Duodenal mucosa (tissue), 2 donors: ENCODE results near the gene ATP5PF.

Experiments used
- H3K27ac ChIP-seq: one replicate; pipeline ENCODE4 v1.7.0; 2013; ENCODE audit warnings: low read depth, low read length
- H3K27me3 ChIP-seq, 2 donors: one replicate each; pipeline ENCODE4 v1.7.0; 2013; ENCODE audit warnings: low read length in 2 of 2, control low read depth in 1 of 2; ENCODE audit not compliant: insufficient read depth in 2 of 2, control insufficient read depth in 1 of 2
- H3K36me3 ChIP-seq, 2 donors: one replicate each; pipeline ENCODE4 v1.7.0; 2013; ENCODE audit warnings: low read length in 2 of 2, control low read depth in 1 of 2; ENCODE audit not compliant: insufficient read depth in 2 of 2, control insufficient read depth in 1 of 2
- H3K4me1 ChIP-seq, 2 donors: one replicate each; pipeline ENCODE4 v1.7.0; 2013; ENCODE audit warnings: low read length in 2 of 2, control low read depth in 1 of 2; ENCODE audit not compliant: insufficient read depth in 2 of 2, control insufficient read depth in 1 of 2
- H3K4me3 ChIP-seq, 2 donors: one replicate each; pipeline ENCODE4 v1.7.0; 2013; ENCODE audit warnings: low read length in 2 of 2, low read depth in 1 of 2
- H3K9ac ChIP-seq, 2 donors: one replicate each; pipeline ENCODE4 v1.7.0; 2013; ENCODE audit warnings: low read length in 2 of 2, low read depth in 1 of 2
- H3K9me3 ChIP-seq, 2 donors: one replicate each; pipeline ENCODE4 v1.7.0; 2013; ENCODE audit warnings: low read length in 2 of 2, control low read depth in 1 of 2; ENCODE audit not compliant: control insufficient read depth in 1 of 2

ATP5PF gene

DNA sequence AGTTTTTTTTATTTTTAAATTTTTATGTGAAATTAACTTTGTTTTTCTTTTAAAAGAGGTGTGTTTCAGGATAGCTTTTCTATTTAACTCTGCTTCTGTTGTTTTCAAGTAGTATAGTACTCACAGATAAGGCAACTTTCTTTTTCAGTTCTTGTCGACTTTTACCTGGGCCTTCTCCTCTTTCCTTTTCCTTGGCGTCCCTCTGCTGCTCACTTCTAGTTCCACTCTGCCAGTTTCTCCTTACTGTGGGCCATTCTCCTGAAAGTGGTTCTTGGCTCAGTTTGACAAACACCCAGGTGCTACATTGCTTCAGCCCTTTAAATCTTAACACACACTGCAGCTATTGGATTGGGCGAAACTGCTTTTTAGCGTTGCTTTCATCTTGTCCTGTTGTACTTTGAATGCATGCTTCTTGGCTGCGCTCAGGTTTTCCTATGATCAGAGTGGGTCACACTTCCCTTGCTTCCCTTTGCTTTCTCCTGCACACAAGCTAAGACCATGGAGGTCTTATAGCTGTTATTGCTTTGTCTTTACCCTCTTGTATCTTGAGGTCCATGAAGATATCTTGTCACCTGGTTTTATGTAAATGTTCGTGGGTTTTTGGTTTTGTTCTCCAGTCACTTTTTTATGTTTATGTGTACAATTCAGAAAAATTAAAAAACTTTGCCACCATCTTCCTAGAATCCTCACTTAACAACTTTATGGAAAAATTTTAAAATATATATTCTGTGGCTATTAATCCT is 21.7 kb upstream of the ATP5PF start:
- H3K36me3 ChIP-seq, result peaks cover 39 to 58% of the 10 kb centered on the region in 2 donors
- no peak overlapping the region for H3K9ac ChIP-seq
- no peaks in the 10 kb centered on the region for H3K27me3 ChIP-seq
- no peak overlapping the region for H3K27ac ChIP-seq
- H3K4me1 ChIP-seq, result no peaks in the 10 kb centered on the region
- H3K4me3 ChIP-seq, result peak overlapping the region in 1 of 2 donors; percentile 11
- no peaks in the 10 kb centered on the region for H3K9me3 ChIP-seq

DNA sequence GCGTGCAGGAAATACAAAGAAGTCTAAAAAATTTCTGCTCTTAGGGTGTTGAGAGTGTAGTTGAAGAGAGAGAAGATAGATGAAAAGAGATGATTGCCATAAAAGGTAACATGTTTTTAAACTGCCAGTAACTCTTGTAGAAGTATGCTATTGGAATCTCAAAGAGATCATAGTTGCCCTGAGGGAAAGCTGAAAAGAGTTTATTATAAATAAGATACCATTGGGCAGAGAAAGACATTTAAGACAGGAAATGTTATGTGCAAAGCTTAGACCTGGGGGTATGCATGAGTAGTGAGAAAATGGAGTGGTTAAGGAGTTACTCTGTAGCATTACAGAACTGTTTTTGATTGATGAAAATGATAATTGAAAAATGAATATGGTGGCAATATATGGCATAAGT is 17.7 kb upstream of the ATP5PF start:
- Histone ChIP-seq H3K9ac (no peak overlapping the region), H3K27me3 (no peaks in the 10 kb centered on the region), H3K4me3 (no peak overlapping the region), H3K9me3 (no peaks in the 10 kb centered on the region), H3K36me3 (peaks cover 24 to 45% of the 10 kb centered on the region in 2 donors), H3K27ac (no peak overlapping the region), H3K4me1 (no peaks in the 10 kb centered on the region)

DNA sequence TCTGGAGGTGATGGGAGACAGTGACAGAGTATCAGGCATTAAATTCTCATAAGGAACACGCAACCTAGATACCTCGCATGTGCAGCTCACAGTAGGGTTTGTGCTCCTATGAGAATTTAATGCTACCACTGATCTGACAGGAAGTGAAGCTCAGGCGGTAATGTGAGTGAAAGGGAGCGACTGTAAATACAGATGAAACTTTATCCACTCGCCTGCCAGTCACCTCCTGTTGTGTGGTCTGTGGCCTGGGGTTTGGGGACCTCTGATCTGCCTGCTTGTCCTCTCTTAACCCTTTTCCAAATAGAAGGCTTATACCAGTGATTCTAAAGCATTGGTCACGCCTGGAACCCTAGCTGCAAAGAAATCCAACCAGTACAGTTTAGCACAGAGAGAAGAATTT is 15.4 kb upstream of the ATP5PF start:
- peaks cover 20 to 49% of the 10 kb centered on the region in 2 donors for H3K36me3 ChIP-seq
- no peak overlapping the region for H3K4me3 ChIP-seq
- H3K9ac ChIP-seq, result no peak overlapping the region
- H3K27ac ChIP-seq, result no peak overlapping the region
- no peaks in the 10 kb centered on the region for H3K4me1 ChIP-seq
- H3K9me3 ChIP-seq, result no peaks in the 10 kb centered on the region
- no peaks in the 10 kb centered on the region for H3K27me3 ChIP-seq

DNA sequence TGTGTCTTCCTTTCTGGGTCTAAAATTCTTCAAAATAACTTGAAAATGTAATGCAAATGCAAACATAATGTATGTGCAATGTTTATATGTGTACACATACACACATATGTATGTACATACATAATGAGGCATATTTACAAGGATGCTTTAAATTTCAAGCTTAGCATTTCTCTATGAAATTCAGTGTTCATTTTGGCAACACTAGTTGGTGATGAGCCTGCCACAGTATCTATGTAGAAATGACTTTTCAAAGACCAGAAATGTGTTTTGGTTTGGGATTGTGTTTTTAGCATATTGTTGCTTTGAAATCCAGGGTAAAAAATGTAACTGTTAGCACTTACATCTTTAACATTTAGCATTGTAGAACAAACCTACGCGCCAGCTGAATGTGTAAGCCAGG is 10.2 kb upstream of the ATP5PF start:
- no peak overlapping the region for H3K27ac ChIP-seq
- H3K9me3 ChIP-seq, result no peaks in the 10 kb centered on the region
- H3K4me3 ChIP-seq, result no peak overlapping the region
- peaks cover 4 to 25% of the 10 kb centered on the region in 2 donors for H3K36me3 ChIP-seq
- no peaks in the 10 kb centered on the region for H3K27me3 ChIP-seq
- H3K4me1 ChIP-seq, result peaks cover 0 to 4% of the 10 kb centered on the region in 2 donors
- H3K9ac ChIP-seq, result no peak overlapping the region

DNA sequence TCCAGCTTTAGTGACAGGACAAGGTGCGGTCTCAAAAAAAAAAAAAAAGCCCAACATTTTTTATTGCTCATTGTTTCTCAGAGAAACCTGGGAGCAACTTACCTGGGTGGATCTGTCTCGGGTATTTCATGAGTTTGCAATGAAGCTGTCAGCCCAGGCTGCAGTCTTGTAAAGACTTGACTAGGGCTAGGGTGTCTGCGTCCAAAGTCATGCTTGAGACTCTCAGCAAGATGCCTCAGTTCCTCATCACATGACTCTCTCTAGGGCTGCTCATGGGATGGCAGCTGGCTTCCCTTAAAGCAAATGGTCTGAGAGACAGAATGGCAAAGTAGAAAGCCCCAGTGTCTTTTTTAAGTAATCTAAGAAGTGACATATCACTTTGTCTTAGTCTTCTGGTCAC is 8.2 kb upstream of the ATP5PF start:
- Histone ChIP-seq H3K27me3 (no peaks in the 10 kb centered on the region), H3K27ac (no peak overlapping the region), H3K9me3 (no peaks in the 10 kb centered on the region), H3K9ac (no peak overlapping the region), H3K4me1 (peaks cover 0 to 5% of the 10 kb centered on the region in 2 donors), H3K4me3 (no peak overlapping the region), H3K36me3 (peaks cover 0 to 14% of the 10 kb centered on the region in 2 donors)

DNA sequence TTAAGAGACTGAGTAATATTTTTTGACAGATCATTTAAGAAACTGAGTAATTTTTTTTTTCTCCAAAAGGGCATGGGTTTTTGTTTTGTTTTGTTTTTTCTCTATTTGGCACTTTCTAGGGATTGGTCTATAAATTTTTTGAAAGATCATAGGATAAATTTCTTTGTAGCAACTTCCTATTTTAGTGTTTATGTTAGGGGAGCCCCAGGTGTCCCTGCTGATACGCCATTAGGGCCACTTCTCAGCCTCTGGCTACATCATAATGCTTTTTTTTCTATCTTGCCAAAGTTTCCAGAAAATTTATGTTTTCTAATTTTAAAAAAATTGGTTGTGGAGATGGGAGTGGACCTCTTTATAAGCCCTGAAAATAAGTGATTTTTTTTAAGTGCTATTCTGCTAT is 2.7 kb upstream of the ATP5PF start:
- H3K36me3 ChIP-seq, result peaks cover 0 to 3% of the 10 kb centered on the region in 2 donors
- no peak overlapping the region for H3K4me3 ChIP-seq
- H3K27me3 ChIP-seq, result no peaks in the 10 kb centered on the region
- H3K9ac ChIP-seq, result no peak overlapping the region
- no peak overlapping the region for H3K27ac ChIP-seq
- H3K9me3 ChIP-seq, result no peaks in the 10 kb centered on the region
- H3K4me1 ChIP-seq, result peaks cover 21 to 29% of the 10 kb centered on the region in 2 donors

DNA sequence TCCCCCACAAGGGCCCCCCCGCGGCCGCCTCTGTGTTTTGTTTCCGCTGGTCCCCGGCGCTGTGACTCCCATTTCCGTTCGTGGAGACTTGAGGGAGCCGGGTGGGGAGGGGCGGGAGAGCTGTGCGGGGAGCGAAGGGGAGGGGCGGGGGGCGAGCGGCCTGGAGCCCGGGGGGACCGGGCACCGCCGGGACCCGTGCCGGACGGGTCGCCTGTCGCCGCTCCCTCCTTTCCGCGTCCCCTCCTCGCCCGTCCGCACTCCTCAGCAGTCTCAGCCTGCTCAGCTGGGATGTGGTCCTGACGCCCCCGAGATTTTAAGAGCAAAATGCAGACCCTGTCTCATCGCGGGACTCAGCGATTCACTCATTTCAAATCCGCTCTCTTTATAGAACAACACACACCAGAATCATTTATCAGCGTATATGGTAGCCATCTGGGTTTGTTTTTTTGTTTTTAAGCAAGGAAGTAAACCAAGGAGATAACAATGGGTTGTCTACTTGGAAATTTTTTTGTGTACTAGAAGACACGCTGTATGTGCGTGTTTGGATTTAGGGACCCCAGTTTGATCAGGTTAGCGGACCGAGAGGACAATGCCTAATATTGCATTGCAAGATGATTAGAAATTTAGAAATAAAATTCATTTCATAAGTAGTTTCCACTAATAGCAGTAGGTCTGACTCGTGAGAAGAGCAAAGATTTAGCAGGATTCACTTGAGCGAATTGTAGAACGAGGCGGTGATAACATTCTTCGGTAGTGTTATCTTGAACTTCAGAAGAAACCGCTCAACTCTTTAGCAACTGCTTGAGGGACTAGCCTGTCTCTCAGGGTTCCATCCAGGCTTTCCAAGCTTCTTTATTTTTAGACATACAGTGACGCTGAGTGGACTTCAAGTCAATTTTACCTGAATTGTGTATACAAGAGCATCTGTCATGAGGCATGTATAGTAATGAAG is 1.2 kb upstream of the ATP5PF start:
- peak overlapping the region; percentile 96 for H3K9ac ChIP-seq
- no peaks in the 10 kb centered on the region for H3K27me3 ChIP-seq
- peak overlapping the region; percentile 99 for H3K27ac ChIP-seq
- H3K4me1 ChIP-seq, result peaks cover 21 to 29% of the 10 kb centered on the region in 2 donors
- peaks cover 0 to 3% of the 10 kb centered on the region in 2 donors for H3K36me3 ChIP-seq
- H3K4me3 ChIP-seq, result peak overlapping the region; percentile 88 to 96
- H3K9me3 ChIP-seq, result no peaks in the 10 kb centered on the region

DNA sequence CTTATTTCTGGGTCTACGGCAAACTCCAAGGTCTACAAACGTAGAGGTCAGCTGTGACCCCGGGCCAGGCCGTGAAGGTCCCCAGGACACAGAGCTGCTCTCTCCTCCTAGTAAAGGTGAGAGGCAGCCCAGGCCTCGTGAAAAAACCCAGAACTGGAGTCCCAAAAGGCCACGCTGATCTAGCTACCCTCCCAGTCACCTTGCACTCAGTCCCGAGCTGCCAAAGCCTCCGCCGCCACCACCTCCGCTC is 125 bp downstream of the ATP5PF start:
- H3K27me3 ChIP-seq, result no peaks in the 10 kb centered on the region
- peak overlapping the region; percentile 96 for H3K9ac ChIP-seq
- H3K4me3 ChIP-seq, result peak overlapping the region; percentile 88 to 96
- H3K9me3 ChIP-seq, result no peaks in the 10 kb centered on the region
- H3K27ac ChIP-seq, result peak overlapping the region; percentile 99
- peaks cover 21 to 24% of the 10 kb centered on the region in 2 donors for H3K4me1 ChIP-seq
- peaks cover 3 to 6% of the 10 kb centered on the region in 2 donors for H3K36me3 ChIP-seq

DNA sequence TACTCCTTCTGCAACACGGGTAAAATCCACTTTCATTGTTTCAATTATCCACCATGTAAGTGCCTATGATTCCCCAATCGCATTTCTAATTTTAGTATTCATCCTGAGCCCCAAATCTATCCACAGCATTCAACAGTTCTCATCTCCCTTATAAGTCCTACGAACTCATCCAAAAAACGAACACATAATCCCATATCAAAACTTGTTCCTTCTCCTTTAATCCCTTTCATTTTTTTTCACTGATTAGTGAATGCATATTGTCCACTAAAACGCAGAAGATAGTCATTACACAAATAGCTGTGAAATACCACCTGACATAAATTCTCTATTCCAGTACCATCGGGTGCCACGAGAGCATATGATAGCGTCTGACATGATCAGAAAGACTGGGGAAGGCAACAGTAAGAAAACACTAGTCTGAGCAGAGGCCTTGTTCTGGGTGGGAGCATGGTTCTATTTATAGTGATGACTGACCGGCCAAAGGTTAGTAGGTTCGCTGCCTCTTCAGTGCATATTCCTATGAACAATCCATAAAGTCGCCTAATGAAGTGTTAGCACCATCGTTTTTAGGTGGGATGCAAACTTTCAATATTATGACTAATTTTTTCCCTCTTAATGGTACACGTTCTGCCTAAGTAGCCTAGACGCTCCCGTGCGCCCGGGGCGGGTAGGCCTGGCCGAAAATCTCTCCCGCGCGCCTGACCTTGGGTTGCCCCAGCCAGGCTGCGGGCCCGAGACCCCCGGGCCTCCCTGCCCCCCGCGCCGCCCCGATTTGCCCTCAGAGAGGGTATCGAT is 648 bp downstream of the ATP5PF start:
- H3K4me1 ChIP-seq, result peaks cover 21 to 24% of the 10 kb centered on the region in 2 donors
- H3K9ac ChIP-seq, result peak overlapping the region; percentile 96
- H3K36me3 ChIP-seq, result peaks cover 4 to 12% of the 10 kb centered on the region in 2 donors
- no peaks in the 10 kb centered on the region for H3K9me3 ChIP-seq
- H3K27ac ChIP-seq, result peak overlapping the region; percentile 99
- H3K4me3 ChIP-seq, result peak overlapping the region; percentile 88 to 96
- H3K27me3 ChIP-seq, result no peaks in the 10 kb centered on the region
